ENCODE results near the gene DACH1. TPM values are rescaled to one million over a fixed set of nuclear protein-coding genes. Genes with fewer than 3 reads are reported as not detected.

Gene DACH1
- total RNA-seq, 1 experiment from 2014 or later: not detected

DNA sequence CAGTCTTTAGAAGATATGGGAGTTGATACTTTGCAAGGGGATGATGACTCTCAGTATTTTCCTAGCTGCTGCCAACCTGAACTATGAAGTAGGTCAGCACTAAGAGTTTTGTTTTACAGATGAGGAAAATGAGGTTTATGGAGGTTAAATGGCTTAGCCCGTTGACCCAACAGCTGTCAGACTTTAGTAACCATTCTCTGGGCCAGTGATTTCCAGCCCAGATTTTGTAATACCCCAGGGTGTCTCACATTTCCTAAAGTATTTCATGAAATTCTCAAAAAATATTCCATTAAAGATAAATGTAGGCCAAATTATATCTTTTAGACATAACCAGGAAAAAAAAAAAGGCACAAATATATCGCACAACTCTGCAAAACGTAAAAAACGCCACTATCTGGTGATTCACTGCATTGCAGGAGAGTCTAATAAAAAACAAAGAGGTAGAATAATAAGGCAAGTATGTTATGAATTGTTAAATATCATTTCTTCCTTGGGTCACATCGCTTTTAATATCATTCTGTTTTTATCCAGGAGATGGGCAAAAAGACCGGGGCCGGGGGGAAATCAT is 112.5 kb downstream of the DACH1 start:
- DNase-seq (no peak), ATAC-seq (no peak)
- H3K79me2 ChIP-seq (ENCODE audit: low read length): no peaks in the 10 kb centered on the region
- ChIA-PET CTCF (no interaction called here), POLR2A (ENCODE audit: unreplicated experiment) (no interaction called here)
- H3F3A ChIP-seq (ENCODE audit: low read length, unreplicated experiment): no peaks in the 10 kb centered on the region
- H4K20me1 ChIP-seq (ENCODE audit: low read length): no peaks in the 10 kb centered on the region
- H3K4me1 ChIP-seq (ENCODE audit: insufficient read depth, low read length): no peaks in the 10 kb centered on the region
- no peaks in the 10 kb centered on the region for H3K9me2 ChIP-seq (replicated peaks; ENCODE audit: low read length)
- no TSS peak for BruUV-seq (replicated peaks)
- H3K9ac ChIP-seq (ENCODE audit: low read length): no peak overlapping the region
- no peak overlapping the region for H3K4me3 ChIP-seq (ENCODE audit: low read length)
- intact Hi-C loops (cut with micrococcal nuclease): no loop called here
- TF ChIP-seq EZH2 (IDR thresholded peaks at IDR 0.05; ENCODE audit: low read length, unreplicated experiment) (no peak), CTCF (conservative IDR thresholded peaks at IDR 0.05; ENCODE audit: low read depth, low read length) (peak; percentile 33; the same call in 1 of the 2 replicates), EZH2phosphoT487 (IDR thresholded peaks at IDR 0.05; ENCODE audit: borderline replicate concordance, low read length) (no peak)
- no peak overlapping the region for H3K4me2 ChIP-seq (ENCODE audit: low read length)
- no peaks in the 10 kb centered on the region for H3K27me3 ChIP-seq (ENCODE audit: low read length)
- H3K27ac ChIP-seq (ENCODE audit: low read length): no peak overlapping the region
- H3K9me3 ChIP-seq (ENCODE audit: low read length): no peaks in the 10 kb centered on the region
- no peaks in the 10 kb centered on the region for H3K36me3 ChIP-seq (ENCODE audit: low read depth, low read length)
- no peak overlapping the region for H2AFZ ChIP-seq (ENCODE audit: low read length)

DNA sequence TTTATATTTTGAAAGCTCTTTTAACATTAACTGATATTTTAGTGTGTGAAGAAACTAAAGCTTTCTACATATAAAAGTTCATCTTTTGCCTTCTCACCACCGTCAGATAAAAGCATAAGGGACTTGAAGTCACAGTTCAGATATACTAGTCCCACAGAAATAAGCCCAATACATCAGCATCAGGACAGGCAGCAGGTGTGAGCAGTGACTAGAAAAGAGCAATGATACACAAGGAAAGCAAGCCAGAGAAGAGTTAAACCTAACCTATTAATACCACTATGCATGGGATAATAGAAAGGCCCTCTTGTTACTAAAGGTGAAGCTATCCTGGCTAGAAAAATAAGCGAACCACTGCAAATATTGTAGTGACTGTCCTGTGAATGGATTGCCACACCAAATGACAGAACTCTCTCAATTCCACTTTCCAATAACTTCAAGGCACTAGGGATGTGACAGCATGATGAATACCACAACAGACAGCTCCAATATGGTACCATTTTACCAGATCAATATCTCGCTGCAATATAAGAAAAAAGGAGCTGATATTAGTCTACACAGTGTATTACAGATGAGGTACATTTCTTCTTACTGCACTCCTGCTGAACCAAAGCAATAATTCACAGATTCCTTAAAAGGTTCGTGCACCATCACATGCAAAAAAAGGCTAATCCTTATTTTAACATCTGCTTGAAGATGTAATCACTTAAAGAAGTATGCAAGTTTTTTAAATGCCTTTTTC is 114.1 kb downstream of the DACH1 start:
- TF ChIP-seq EZH2 (IDR thresholded peaks at IDR 0.05; ENCODE audit: low read length, unreplicated experiment): no peak
- no peak for TF ChIP-seq EZH2phosphoT487 (IDR thresholded peaks at IDR 0.05; ENCODE audit: borderline replicate concordance, low read length)
- no peak for TF ChIP-seq CTCF (conservative IDR thresholded peaks at IDR 0.05; ENCODE audit: low read depth, low read length)
- intact Hi-C loops (cut with micrococcal nuclease): no loop called here
- Histone ChIP-seq H3F3A (ENCODE audit: low read length, unreplicated experiment) (no peaks in the 10 kb centered on the region), H3K27me3 (ENCODE audit: low read length) (no peaks in the 10 kb centered on the region), H2AFZ (ENCODE audit: low read length) (no peak overlapping the region), H3K9me2 (replicated peaks; ENCODE audit: low read length) (no peaks in the 10 kb centered on the region), H4K20me1 (ENCODE audit: low read length) (no peaks in the 10 kb centered on the region), H3K9me3 (ENCODE audit: low read length) (no peaks in the 10 kb centered on the region), H3K4me2 (ENCODE audit: low read length) (no peak overlapping the region), H3K27ac (ENCODE audit: low read length) (no peak overlapping the region), H3K4me1 (ENCODE audit: insufficient read depth, low read length) (no peaks in the 10 kb centered on the region), H3K79me2 (ENCODE audit: low read length) (no peaks in the 10 kb centered on the region), H3K4me3 (ENCODE audit: low read length) (no peak overlapping the region), H3K36me3 (ENCODE audit: low read depth, low read length) (no peaks in the 10 kb centered on the region), H3K9ac (ENCODE audit: low read length) (no peak overlapping the region)
- ATAC-seq: no peak
- POLR2A ChIA-PET (ENCODE audit: unreplicated experiment): no interaction called here
- no TSS peak for BruUV-seq (replicated peaks)
- no peak for DNase-seq
- CTCF ChIA-PET: no interaction called here

GRCh38 chr13:71751073-71751472 is 115.9 kb downstream of the DACH1 start:
- intact Hi-C loops (cut with micrococcal nuclease): no loop called here
- no peaks in the 10 kb centered on the region for H3K4me1 ChIP-seq (ENCODE audit: insufficient read depth, low read length)
- CTCF ChIA-PET: no interaction called here
- H3K9me3 ChIP-seq (ENCODE audit: low read length): no peaks in the 10 kb centered on the region
- H3K4me3 ChIP-seq (ENCODE audit: low read length): no peak overlapping the region
- no peaks in the 10 kb centered on the region for H3K36me3 ChIP-seq (ENCODE audit: low read depth, low read length)
- no peak overlapping the region for H3K4me2 ChIP-seq (ENCODE audit: low read length)
- DNase-seq (no peak), ATAC-seq (no peak)
- POLR2A ChIA-PET (ENCODE audit: unreplicated experiment): no interaction called here
- no peaks in the 10 kb centered on the region for H3K79me2 ChIP-seq (ENCODE audit: low read length)
- TF ChIP-seq EZH2 (IDR thresholded peaks at IDR 0.05; ENCODE audit: low read length, unreplicated experiment) (no peak), EZH2phosphoT487 (IDR thresholded peaks at IDR 0.05; ENCODE audit: borderline replicate concordance, low read length) (no peak), CTCF (conservative IDR thresholded peaks at IDR 0.05; ENCODE audit: low read depth, low read length) (no peak)
- no peaks in the 10 kb centered on the region for H3K9me2 ChIP-seq (replicated peaks; ENCODE audit: low read length)
- H3K27me3 ChIP-seq (ENCODE audit: low read length): no peaks in the 10 kb centered on the region
- no peak overlapping the region for H3K27ac ChIP-seq (ENCODE audit: low read length)
- no TSS peak for BruUV-seq (replicated peaks)
- H3F3A ChIP-seq (ENCODE audit: low read length, unreplicated experiment): no peaks in the 10 kb centered on the region
- no peaks in the 10 kb centered on the region for H4K20me1 ChIP-seq (ENCODE audit: low read length)
- no peak overlapping the region for H3K9ac ChIP-seq (ENCODE audit: low read length)
- H2AFZ ChIP-seq (ENCODE audit: low read length): no peak overlapping the region

All from PC-3 (cell line).